NCI-H460 (cell line): ENCODE measurements around the gene GBGT1. TPM values are rescaled to one million over a fixed set of nuclear protein-coding genes. Genes with fewer than 3 reads are reported as not detected.

Source experiments
- DNase-seq: peaks from one replicate; pipeline ENCODE4 v3.0.0-alpha.2; 2016; ENCODE audit warnings: low read depth; ENCODE audit errors: extremely low read depth
- total RNA-seq: library from RNA; depleted of rRNA; stranded (reverse); fragments of >200 nt; shearing (Covaris generic); gene quantifications from 2 replicates; pipeline ENCODE4 v1.2.3, GENCODE V29; 2014; rRNA removed

Gene GBGT1
- total RNA-seq, 1 experiment from 2014 or later: 0.27 TPM

- no peak for DNase-seq
Measured at GRCh38 chr9:133104718-133105460, 58.8 kb downstream of the GBGT1 start.

GRCh38 chr9:133103987-133104505, 59.7 kb downstream of the GBGT1 start:
- no peak for DNase-seq

GRCh38 chr9:133103183-133103986, 60.3 kb downstream of the GBGT1 start:
- peak; percentile 59 for DNase-seq

Other genes starting within 250 kb of the GBGT1 start
- 30.6 and 34.1 TPM in 2 replicates for gene TSC1, start 219.3 kb downstream of the GBGT1 start, total RNA-seq
- gene GFI1B, start 185.2 kb downstream of the GBGT1 start, total RNA-seq: not detected in 2 replicates
- 56.2 and 63.1 TPM in 2 replicates for gene GTF3C5, start 132.9 kb downstream of the GBGT1 start, total RNA-seq
- gene CEL, start 101.9 kb downstream of the GBGT1 start, total RNA-seq: 0.26 and 0.35 TPM in 2 replicates
- 19.2 and 21.2 TPM in 2 replicates for gene RALGDS, start 42.7 kb downstream of the GBGT1 start, total RNA-seq
- not detected in 2 replicates for gene OBP2B, start 45.3 kb upstream of the GBGT1 start, total RNA-seq
- not detected in 2 replicates for gene ABO, start 111.3 kb upstream of the GBGT1 start, total RNA-seq
- 18.3 and 20.6 TPM in 2 replicates for gene SURF6, start 172.3 kb upstream of the GBGT1 start, total RNA-seq
- gene MED22, start 184.2 kb upstream of the GBGT1 start, total RNA-seq: 16.9 and 17.0 TPM in 2 replicates
- gene RPL7A, start 184.3 kb upstream of the GBGT1 start, total RNA-seq: 2,700 and 2,738 TPM in 2 replicates
- 17.3 and 23.8 TPM in 2 replicates for gene SURF1, start 192.6 kb upstream of the GBGT1 start, total RNA-seq
- gene SURF2, start 192.6 kb upstream of the GBGT1 start, total RNA-seq: 51.3 and 52.6 TPM in 2 replicates
- gene SURF4, start 212.1 kb upstream of the GBGT1 start, total RNA-seq: 212 and 214 TPM in 2 replicates
- 0.59 TPM in 1 of 2 replicates, not detected in the other for gene STKLD1, start 212.5 kb upstream of the GBGT1 start, total RNA-seq